Measurements from ENCODE around the gene TRIM54. TPM values are rescaled to one million over a fixed set of nuclear protein-coding genes. Genes with fewer than 3 reads are reported as not detected.

Gene TRIM54
- total RNA-seq, 1 experiment from 2014 or later: 2.0 TPM

- ChIA-PET CTCF (no interaction called here), POLR2A (no interaction called here), RAD21 (ENCODE audit: low non-redundant PET in 1 of 2, low total read pairs in 2 of 2, uncharacterized antibody in 2 of 2, unreplicated experiment in 2 of 2) (no interaction called here)
- Histone ChIP-seq H2AFZ (ENCODE audit: low read depth, low read length, poor library complexity, severe bottlenecking) (no peak overlapping the region), H3K9me3 (ENCODE audit: control insufficient read depth in 1 of 2, insufficient read depth in 1 of 2, low read depth in 1 of 2, low read length in 2 of 2) (no peaks in the 10 kb centered on the region), H3K9me2 (ENCODE audit: insufficient read depth) (no peaks in the 10 kb centered on the region), H3K79me2 (ENCODE audit: insufficient read depth, low read length) (no peaks in the 10 kb centered on the region), H3K27ac (ENCODE audit: low read depth, low read length) (no peak overlapping the region), H3K36me3 (ENCODE audit: control insufficient read depth in 1 of 2, insufficient read depth in 2 of 2, low read length in 2 of 2) (peaks cover 0 to 5% of the 10 kb centered on the region in 2 experiments; a peak in 1 of 4 replicates), H3K27me3 (ENCODE audit: insufficient read depth, low read length) (no peaks in the 10 kb centered on the region), H3K4me2 (ENCODE audit: low read length) (no peak overlapping the region), H4K20me1 (ENCODE audit: insufficient read depth) (no peaks in the 10 kb centered on the region), H3K9ac (ENCODE audit: low read length) (no peak overlapping the region), H3K4me3 (replicated peaks in 1 of 2; ENCODE audit: low read depth in 1 of 2, low read length in 2 of 2) (no peak overlapping the region), H3K4me1 (ENCODE audit: control insufficient read depth in 1 of 2, insufficient read depth in 2 of 2, low read length in 2 of 2) (peaks cover 0 to 8% of the 10 kb centered on the region in 2 experiments; a peak in 3 of 4 replicates)
- intact Hi-C loops (cut with micrococcal nuclease): no loop called here
- BruUV-seq (replicated peaks): no TSS peak
- TF ChIP-seq YY1 (IDR thresholded peaks at IDR 0.05; ENCODE audit: extremely low read depth, insufficient replicate concordance, low read depth, low read length): no peak
- TF ChIP-seq SIN3A (IDR thresholded peaks at IDR 0.05; ENCODE audit: low read depth): no peak
- TF ChIP-seq REST (IDR thresholded peaks at IDR 0.05; ENCODE audit: low read depth): no peak
- TF ChIP-seq EGR1 (IDR thresholded peaks at IDR 0.05; ENCODE audit: low read depth): no peak
- TF ChIP-seq TCF7L2 (IDR thresholded peaks at IDR 0.05; ENCODE audit: borderline replicate concordance, extremely low read depth, insufficient read depth, insufficient read length): no peak
- no peak for TF ChIP-seq MAX (IDR thresholded peaks at IDR 0.05)
- TF ChIP-seq SP1 (IDR thresholded peaks at IDR 0.05; ENCODE audit: low read depth): no peak
- no peak for TF ChIP-seq POLR2AphosphoS5 (IDR thresholded peaks at IDR 0.05; ENCODE audit: low read depth, low read length)
- no peak for TF ChIP-seq CEBPB (IDR thresholded peaks at IDR 0.05; ENCODE audit: low read depth)
- no peak for TF ChIP-seq POLR2A (IDR thresholded peaks at IDR 0.05; ENCODE audit: borderline replicate concordance, extremely low read depth, insufficient read depth, insufficient read length)
- no peak for TF ChIP-seq ELF1 (IDR thresholded peaks at IDR 0.05; ENCODE audit: borderline replicate concordance, low read depth)
- TF ChIP-seq EZH2phosphoT487 (IDR thresholded peaks at IDR 0.05; ENCODE audit: borderline replicate concordance): no peak
- TF ChIP-seq JUND (IDR thresholded peaks at IDR 0.05): no peak
- no peak for TF ChIP-seq EZH2 (IDR thresholded peaks at IDR 0.05)
- TF ChIP-seq RAD21 (IDR thresholded peaks at IDR 0.05; ENCODE audit: low read depth): no peak
- no peak for TF ChIP-seq ZFX (IDR thresholded peaks at IDR 0.05)
- no peak for TF ChIP-seq ATF3 (IDR thresholded peaks at IDR 0.05)
- TF ChIP-seq CTCF (IDR thresholded peaks at IDR 0.05 in 2 of 3, conservative IDR thresholded peaks at IDR 0.05 in 1 of 3; ENCODE audit: borderline replicate concordance in 1 of 3, insufficient read depth in 1 of 3, low read depth in 2 of 3, low read length in 2 of 3): no peak
- TF ChIP-seq ZNF274 (IDR thresholded peaks at IDR 0.05; ENCODE audit: low read depth, low read length): no peak
- TF ChIP-seq SRF (IDR thresholded peaks at IDR 0.05; ENCODE audit: low read depth): no peak
- no peak for DNase-seq (ENCODE audit: low read depth, low spot score)
- no peak for ATAC-seq
Observed at GRCh38 chr2:27307287-27307544, 25.0 kb downstream of the TRIM54 start.

All from HCT116 (cell line).